ENCODE data around the gene KSR2.

The KSR2 gene

DNA sequence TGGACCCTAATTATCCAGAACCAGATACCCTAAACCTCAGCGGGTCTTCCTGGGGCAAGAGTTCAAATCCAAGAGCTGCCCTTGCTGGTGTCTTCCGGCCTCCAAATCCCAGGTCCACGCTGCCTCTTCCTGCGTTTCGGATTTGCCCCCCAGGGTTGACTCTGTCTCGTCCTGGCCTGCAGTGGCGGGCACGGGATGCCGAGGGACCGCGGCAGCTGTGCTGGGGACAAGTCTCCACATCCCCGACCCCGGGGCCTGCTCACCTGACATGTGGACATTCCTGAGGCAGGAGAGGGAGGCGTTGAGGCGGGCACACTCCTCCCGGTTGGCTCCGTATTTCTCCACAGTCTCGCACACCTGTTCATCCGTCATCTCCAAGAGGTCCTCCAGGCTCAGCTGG lies 113.6 kb downstream of the KSR2 start:
- no peak for DNase-seq

DNA sequence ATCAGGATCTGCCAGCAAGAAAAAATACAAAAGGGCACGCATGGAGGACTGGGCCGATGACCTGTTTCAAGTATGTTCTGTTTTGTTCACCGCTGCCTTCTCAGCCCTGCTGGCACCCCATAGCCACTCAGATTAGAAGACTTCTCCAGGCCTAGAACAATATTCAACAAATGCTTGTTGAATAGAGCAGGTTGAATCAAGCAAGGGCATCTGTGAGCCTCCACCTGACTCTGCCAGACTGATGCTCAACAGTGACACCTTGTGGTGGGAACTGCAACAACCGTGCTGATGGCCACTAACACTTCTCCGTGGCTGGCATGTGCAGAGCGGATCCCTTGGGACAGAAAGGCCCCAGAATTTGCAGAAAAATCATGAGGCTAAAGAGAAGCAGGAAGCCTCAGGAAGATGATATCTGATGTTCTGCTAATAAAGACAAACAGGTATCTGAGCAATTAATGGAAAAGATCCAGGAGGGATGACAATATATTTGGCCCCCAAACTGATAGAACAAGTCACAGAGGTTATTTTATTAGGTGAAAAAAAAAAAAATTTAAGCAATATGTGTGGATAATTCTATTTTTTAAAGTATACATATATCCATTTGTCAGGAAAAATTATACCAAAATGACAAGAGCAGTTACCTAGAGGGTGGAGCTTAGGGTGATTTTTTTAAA lies 114.3 kb downstream of the KSR2 start:
- peak; percentile 45 for DNase-seq

DNA sequence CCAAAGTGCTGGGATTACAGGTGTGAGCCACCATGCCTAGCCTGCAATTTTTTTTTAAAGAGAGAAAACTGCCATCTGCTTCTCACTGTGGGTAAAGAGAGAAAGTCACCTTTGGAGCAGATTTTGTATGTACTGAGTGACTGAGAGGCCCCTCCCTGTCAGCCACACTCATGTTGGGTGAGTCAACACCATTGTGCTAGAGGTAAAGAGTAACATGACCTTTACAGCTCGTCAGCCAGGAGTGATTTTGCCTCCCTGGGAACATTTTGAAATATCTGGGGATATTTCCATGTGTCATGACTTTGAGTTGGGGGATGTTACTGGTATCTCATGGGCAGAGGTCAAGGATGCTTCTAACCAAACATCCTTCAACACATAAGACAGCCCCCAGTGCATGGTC lies 115.2 kb downstream of the KSR2 start:
- no peak for DNase-seq

DNA sequence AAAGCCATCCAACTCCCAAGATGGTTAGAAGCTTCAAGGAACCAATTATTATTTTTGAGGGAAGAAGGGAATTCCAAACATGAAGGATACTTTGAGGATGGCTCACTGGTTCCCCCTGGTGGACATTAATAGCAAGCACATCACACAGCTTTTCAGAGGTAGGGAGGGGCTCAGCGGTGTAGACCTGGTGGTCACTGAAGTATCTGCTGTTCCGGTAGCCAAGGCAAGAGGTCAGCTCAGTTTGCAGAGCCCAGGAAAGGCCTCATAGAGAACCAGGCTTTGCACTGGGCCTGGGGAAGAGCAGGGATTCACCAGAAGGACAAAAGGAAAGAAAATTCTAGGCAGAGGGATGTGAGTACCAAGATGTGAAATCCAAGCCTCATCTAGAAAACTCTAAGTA lies 118.7 kb downstream of the KSR2 start:
- no peak for DNase-seq

DNA sequence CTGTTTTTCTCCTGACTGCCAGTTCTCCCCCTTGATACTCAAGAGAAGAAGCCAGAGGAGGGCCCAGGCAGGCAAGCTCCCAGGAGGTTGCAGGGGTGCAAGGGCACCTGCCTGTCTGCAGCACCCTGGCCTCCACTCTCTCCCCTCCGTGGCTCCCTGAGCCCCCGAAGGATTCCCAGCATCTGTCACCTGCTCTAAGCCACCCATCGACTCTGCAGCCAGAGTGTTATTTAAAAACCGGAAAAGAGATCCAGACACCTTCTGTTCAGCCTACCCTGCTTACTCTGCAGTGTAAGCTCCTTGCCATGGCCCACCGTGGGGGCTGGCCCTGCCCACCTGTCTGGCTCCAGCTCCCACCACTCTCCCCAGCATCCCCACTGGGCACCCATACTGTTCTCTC lies 121.4 kb downstream of the KSR2 start:
- DNase-seq = no peak

DNA sequence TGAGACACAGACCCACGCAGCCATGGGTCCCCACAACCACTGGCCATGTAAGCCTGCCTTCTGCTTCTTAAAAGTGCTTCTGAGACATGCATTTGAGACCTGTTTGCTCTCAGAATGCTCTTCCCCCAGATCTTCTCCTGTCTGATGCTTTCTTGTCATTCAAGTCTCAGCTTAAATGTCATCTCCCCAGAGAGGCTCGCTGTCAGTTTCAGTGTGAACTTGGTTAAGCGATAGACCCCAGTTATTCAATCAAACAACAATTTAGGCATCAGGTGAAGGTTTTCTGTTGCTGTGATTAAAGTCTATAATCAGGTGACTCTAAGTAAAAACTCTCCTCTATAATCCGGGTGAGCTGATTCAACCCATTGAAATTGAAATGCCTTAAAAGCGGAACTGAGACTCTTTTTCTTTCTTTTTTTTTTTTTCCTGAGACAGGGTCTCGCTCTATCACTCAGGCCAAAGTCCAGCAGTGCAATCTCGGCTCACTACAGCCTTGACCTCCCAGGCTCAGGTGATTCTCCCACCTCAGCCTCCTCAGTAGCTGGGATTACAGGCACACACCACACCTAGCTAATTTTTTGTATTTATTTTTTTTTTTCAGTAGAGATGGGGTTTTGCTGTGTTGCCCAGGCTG lies 123.4 kb downstream of the KSR2 start:
- no peak for DNase-seq

DNA sequence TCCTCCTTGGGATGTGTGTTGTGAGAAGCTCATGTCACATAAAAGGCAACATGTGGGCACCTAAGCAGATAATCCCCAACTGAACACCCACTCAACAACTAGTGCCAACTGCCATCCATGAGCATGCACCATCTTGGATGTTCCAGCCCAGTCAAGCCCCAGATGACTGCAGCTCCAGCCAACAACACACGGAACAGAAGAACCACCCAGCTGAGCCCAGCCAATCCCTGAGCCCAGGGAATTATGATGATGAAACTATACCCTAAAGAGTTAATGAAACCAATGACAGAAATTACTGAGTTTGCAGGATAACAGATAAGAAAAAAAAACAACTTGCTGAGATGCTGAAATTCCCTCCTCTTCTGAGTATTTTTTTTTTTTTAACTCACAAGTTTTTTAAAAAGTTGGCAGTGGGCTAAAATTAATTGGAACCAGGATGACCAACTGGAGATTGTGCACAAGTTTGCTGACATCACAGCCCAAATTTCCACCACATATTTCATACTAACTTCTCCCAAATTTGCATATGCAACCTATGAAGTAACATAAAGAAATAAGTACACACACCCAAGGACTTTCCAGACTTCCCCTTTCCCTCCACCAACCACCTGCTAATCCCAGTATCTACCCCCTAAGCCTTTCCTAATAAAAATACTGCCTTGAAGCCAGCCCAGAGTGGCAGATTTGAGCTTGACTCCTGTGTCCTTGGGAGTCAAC lies 124.5 kb downstream of the KSR2 start:
- DNase-seq = no peak

DNA sequence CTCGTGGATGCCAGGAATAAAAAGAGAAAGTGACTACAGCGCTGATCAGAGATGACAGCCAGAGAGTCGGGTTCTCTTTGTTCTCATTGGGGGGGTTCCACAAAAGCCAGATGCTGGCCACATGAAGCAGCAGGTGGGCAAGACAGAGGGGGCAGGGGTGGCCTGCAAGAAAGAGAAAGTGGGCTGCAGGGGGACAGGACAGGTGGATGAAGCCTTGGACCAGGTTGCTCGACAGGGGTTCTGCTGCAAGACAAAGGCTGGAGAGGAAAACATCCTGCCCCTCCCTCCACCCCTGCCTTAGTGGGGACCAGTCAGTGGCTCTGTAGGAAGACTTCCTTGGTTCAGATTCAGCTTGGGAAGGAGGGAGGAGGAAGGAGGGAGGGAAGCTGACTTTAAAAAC lies 126.2 kb downstream of the KSR2 start:
- DNase-seq = no peak

DNA sequence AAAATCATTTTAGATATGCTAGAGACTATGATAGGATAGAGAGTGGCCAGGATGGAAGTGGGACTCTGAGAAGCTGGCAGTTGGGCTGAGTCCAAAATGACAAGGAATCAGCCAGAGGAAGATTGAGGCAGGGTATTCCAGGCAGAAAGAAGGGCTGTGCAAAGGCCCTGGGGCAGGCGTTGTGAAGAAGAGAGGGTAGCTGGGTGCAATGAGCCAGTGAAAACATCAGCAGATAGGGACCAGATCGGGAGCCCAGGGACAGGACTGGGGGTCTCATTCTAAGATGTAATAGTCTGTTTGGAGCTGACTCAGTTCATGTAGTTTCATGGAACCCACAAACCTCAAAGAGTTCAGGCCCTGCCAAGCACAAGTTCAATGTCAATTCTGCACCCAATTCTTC lies 126.6 kb downstream of the KSR2 start:
- no peak for DNase-seq

DNA sequence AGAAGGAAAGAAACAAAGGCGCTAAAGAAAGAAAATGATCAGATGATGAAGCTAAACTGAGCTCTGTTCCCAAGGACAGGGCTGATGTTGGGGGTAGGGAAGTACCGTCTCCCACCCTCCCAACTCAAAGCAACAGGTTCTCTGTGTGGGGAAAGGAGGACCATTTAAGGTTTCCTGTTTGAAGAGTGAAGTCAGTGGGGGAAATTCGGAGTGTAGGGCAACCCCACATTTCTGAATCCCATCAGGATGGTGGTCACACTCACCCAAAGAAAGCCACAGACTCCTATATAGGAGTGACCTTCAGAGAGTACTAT lies 131.1 kb downstream of the KSR2 start:
- DNase-seq = no peak

DNA sequence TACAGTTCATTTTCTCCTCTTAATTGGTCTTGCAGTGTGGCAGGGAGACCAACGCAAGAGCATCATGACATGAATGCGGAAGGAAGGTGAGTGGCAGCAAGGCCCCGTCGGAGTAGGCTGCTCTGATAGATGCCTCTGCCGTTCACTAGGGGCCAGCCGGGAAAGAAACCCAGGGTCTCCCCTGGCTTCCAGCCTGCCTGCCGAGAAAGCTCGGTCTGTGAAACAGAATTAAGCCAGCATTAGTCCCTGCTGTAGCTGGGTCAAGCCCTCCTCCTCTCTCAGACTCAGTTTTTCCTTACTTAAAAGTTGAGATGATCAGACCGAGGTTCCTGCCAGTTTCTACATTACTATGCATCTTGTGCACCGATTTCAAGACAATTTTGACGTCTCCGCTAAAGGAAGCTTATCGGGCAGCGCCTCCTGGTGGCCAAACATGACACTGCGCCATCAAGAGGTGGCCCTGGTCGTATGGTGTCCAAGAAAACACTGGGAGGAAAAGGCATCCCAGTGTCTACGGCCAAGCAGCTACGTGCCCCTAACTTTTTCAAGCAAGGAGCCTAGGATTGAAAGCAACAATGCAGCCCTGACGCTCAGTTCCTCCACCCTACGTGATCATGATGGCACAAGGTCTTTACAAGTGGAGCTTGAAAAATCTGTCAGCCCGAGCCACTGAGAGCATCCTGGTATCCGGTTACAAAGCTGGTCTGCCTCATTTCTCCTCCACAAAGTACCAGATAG lies 131.6 kb downstream of the KSR2 start:
- peak; percentile 45 for DNase-seq

DNA sequence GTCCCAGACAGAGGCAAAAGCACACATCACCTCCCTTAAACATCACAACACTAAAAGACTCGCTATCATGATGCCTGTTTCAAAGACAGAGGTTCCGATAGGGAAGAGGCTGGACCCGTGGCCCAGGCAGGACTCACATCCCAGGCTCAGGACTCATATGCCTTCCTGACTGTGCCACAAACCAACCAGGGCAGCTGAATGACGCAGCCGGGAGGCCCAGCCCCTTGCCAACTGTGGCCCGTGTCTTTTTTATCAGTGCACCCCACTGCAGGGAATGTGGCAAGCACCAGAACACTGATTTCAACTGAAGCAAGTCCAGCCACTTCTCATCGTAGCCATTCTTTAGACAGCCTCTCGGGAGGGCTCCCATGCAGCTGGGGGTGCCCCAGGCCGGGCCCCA lies 132.3 kb downstream of the KSR2 start:
- DNase-seq = no peak

DNA sequence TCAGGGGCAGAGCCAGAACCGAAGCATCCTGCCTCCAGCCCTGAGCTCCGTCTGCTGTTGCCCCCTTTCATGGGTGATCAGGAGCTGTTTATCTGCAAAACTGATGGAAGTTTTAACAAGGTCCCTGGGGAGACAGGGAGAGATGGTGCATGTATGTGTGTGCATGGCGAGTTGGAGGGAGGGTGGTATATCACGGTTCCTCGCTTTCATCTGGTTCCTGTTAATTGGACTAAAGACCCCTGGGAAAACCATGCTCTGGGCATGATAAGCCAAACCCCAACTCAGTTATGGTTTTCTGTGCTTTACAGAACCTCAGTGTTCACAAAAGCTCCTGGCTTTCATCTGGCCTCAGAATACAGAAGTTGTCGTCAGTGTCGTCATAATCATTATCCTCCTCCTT lies 133.6 kb downstream of the KSR2 start:
- DNase-seq = no peak

DNA sequence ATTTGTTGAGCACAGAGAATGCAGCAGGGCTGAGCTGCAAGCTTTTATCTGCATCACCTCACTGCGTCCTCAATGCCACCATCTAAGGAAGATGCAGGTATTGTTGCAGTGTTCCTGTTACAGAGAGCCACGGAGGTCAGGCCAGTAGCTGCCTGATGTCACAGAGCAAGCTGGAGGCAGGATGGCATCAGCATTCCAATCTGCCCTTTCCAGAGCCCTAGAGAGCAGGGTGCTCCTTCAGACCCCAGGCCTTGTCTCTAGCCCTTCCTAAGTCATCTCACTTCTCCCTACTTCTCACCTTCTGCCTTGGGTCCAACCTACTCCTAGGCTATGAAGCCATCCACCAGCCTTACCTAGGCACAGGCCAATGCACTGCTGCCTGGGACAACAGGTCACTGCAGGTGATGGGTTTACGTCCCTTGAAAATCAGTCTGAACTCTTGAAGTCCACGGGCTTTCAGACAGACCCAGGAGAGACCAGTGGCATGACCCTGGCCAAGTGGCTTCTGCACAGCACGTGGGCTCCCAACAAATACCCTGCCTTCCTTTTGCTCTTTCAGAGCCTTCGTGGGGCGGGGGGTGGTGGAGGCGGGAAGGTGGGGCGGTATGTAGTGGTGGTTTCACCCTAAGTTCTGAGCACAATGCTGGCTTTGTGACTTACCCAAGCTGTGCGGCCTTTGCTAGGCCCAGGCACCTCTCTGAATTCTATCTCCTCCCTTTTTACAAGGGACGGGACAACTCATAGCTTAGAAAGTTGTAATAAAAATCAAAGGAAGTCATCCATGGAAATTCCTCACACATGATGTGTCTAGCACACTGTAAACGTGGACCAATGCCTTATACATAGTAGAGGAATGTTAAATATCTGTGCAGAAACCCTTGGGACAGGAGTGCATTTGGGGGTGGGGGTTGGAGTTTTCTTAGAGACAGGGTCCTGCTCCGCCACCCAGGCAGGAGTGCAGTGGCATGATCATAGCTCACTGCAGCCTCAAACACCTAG lies 136.0 kb downstream of the KSR2 start:
- DNase-seq = no peak

DNA sequence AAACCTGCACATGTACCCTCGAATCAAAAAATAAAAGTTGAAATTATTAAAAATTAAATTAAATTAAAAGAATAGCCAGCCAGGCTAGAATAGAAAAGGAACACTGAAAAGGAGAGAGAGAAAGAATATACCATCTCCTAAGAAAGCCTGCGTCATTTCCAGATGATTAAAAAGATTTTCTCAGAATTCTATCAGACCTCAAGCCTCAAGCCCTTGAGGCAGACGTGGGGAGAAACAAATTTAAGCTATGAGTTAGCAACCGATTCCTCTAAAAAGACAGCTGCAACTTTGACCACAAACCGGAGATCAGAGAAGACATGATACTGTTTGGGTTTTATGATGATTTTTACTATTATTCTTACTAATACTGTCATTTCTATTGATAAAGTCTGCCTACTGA lies 138.3 kb downstream of the KSR2 start:
- no peak for DNase-seq

DNA sequence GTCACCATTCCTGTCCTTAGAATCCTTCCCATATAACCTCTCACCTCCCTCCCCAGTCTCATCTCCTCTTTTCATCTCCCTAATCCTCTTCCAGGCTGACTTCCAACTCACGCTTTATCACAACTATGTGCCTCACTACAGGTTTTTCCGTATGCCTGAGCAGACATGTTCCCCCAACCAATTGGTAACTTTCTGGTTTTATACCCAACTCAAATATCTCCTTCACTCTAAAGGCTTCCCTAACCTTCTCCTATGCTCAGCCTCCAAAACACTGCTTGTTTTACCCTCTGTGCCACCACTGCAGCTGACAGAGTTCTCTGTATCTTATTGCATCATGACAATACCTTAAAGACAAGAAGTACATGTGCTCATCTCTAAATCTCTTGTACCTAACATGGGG lies 139.7 kb downstream of the KSR2 start:
- no peak for DNase-seq

DNA sequence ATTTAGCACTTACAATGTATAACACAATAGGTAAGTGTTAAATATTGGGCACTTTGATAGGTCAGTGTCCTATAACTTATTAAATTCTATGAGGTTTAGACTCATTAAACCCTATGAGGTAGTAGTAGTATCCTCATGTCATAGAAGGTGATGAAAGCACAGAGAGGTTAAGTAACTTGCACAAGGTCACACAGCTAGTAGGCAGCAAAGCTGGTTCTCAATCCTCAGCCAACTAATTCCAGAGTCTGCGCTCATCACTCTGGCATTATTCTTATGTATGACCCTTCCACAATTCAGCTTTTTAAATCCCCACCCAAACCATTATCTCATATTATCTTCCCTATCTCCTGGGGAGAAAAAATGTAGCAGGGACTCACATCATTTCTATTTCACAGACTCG lies 141.1 kb downstream of the KSR2 start:
- DNase-seq = no peak

DNA sequence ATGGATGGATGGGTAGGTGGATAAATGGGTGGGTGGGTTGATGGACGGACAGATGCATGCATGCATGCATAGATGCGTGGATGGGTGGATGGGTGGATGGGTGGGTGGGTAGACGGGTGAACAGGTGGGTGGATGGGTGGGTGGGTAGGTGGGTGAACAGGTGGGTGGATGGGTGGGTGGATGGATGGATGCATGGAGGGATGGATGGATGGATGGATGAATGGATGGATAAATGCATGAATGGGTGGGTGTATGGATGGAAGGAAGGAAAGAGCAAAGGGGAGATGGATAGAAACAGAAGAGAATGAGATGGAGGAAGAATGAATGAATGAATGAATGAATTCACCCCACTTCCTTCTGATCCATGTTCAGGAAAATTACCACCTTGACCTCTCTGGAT lies 143.0 kb downstream of the KSR2 start:
- DNase-seq = no peak

DNA sequence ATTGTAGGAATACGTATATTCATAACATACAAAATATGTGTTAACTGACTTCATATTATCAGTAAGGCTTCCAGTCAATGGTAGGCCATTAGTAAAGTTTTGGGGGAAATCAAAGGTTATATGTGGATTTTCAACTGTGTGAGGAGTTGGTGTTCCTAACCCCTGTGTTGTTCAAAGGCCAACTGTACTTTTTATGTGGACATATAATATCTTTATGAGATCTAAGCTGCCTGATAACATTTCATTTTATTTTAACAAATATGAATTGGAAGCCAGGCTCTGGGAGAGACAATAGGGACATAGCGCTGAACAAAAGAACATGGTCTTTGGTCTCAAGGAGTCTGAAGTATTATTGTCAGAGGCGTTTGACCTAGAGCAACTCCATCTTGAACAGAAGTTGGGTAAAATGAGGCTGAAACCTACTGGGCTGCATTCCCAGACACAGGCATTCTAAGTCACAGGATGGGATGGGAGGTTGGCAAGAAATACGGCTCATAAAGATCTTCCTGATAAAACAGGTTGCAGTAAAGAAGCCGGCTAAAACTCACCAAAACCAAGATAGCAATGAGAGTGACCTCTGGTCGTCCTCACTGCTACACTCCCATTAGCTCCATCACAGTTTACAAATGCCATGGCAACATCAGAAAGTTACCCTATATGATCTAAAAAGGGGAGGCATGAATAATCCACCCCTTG lies 147.2 kb downstream of the KSR2 start:
- no peak for DNase-seq

DNA sequence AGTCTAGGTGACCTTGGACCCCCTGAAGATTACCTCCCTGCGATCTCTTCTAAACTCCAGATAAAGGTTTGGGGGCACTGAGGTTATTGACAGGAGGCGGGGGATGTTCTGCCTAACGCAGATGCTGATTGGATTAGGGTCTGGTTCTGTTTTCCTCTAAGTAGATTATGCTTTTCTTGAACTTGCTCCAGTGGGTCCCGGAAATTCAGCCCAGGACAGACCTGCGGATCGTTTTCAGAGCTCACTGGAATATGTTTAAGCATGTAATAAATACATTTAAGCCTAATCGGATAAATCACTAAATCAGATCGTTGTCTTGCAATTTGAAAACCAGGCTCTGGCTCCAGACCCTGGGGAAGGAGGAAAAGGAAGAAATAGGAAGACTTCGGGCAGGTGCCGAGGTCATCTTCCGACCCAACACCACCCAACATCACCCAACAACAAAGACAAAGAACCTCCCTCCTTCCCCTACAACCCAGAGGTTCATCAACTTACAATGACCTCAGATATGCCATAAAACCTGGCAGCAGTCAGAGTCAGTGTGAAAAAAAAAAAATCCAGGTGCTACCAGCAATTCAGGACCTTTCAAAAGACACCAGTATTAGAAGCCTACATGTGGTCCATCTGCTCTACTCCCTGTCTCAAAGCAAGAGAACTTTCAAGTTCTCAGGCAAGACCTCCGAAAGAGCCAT lies 148.4 kb downstream of the KSR2 start:
- DNase-seq = no peak

DNA sequence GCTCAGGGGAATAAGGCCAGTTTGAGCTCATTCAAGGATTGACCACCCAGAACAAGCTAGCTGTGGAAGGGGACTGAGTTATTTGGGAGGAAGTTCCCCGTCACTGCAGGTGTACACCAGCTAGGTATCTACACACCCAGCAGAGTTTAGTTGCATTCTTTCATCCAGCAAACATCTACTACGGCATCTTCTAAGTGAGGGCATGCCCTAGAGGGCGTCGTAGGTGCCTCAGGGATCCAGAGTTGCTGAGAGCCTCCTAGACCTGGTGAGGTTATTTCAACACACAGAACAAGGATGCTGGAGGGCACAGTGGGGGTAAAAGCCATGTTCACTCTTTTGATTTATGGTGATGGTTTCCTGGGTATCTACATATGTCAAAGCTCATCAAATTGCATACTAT lies 149.6 kb downstream of the KSR2 start:
- DNase-seq = no peak

Data from NCI-H748 treated with DMSO at 0.1 percent for 48 hours (cell line).